B cell (primary cell): ENCODE results near the gene ARNT2. TPM values are rescaled to one million over a fixed set of nuclear protein-coding genes. Genes with fewer than 3 reads are reported as not detected.

ENCODE experiments used
- ATAC-seq: fragments of 200-7000 bp; cut with Tn5 transposase; one replicate; pipeline ENCODE4 v1.10.0; 2021; ENCODE audit warnings: low read depth, mild to moderate bottlenecking, moderate number of reproducible peaks, moderate library complexity
- CTCF ChIA-PET: fragments of 350-600 bp; sonication (Branson Sonifier 250); formaldehyde crosslinking; loops from one replicate; lab custom pipeline; 2021; ENCODE audit warnings: antibody characterized with exemption, inconsistent platforms; lab: Charles Lee
- POLR2A ChIA-PET: fragments of 350-600 bp; sonication (Branson Sonifier 250); formaldehyde crosslinking; loops from one replicate; lab custom pipeline; 2021; ENCODE audit warnings: antibody characterized with exemption; lab: Charles Lee
- DNase-seq: peaks from one replicate; pipeline ENCODE4 v3.0.0; 2013
- H2AFZ ChIP-seq: 2 replicates; pipeline ENCODE4 v1.6.1; 2012; ENCODE audit warnings: mild to moderate bottlenecking, low read depth, low read length; ENCODE audit not compliant: insufficient read depth, poor library complexity, severe bottlenecking
- H3K27ac ChIP-seq, 2 donors: 1 replicate in 1 of 2; 2 replicates in 1 of 2; pipeline ENCODE4 v1.5.1; 2012 to 2013; ENCODE audit warnings: low read length in 2 of 2, mild to moderate bottlenecking in 2 of 2, moderate library complexity in 1 of 2
- H3K27me3 ChIP-seq, 4 experiments: fragments of 200-600 bp in 1 of 4; sonication (generic) in 1 of 4; replicated peaks in 1 of 4; 1 replicate in 2 of 4; 2 replicates in 2 of 4; pipeline versions ENCODE4 v1.6.1 to v1.7.0; 2013 to 2016; ENCODE audit warnings: low read length in 3 of 4, mild to moderate bottlenecking in 2 of 4, mixed read lengths in 1 of 4, moderate library complexity in 1 of 4; ENCODE audit not compliant: insufficient read depth in 4 of 4, control insufficient read depth in 3 of 4; ENCODE audit errors: control extremely low read depth in 1 of 4
- H3K36me3 ChIP-seq, 2 experiments: replicated peaks in 1 of 2; 1 replicate in 1 of 2; 2 replicates in 1 of 2; pipeline versions ENCODE4 v1.6.1 to v1.7.1; 2013; ENCODE audit warnings: low read length in 1 of 2; ENCODE audit not compliant: insufficient read depth in 2 of 2, control insufficient read depth in 1 of 2; ENCODE audit errors: control extremely low read depth in 1 of 2, extremely low read depth in 1 of 2
- H3K4me1 ChIP-seq, 2 donors: fragments of 200-600 bp in 1 of 2; sonication (generic) in 1 of 2; 1 replicate in 1 of 2; 2 replicates in 1 of 2; pipeline versions ENCODE4 v1.5.1 to v1.6.1; 2013 to 2017; ENCODE audit warnings: low read length in 2 of 2; ENCODE audit not compliant: control insufficient read depth in 2 of 2, insufficient read depth in 2 of 2
- H3K4me2 ChIP-seq: replicated peaks from 2 replicates; pipeline ENCODE3; 2012; ENCODE audit warnings: mild to moderate bottlenecking, low read depth, low read length; ENCODE audit not compliant: poor library complexity, severe bottlenecking
- H3K4me3 ChIP-seq, 5 experiments: fragments of 200-600 bp in 1 of 5; sonication (generic) in 1 of 5; 1 replicate in 3 of 5; 2 replicates in 2 of 5; pipeline versions ENCODE4 v1.5.1 to v1.7.0; 2011 to 2016; ENCODE audit warnings: low read length in 4 of 5, mild to moderate bottlenecking in 4 of 5, low read depth in 2 of 5, control low read depth in 1 of 5, moderate library complexity in 1 of 5; ENCODE audit not compliant: insufficient read depth in 1 of 5; ENCODE audit errors: control extremely low read depth in 1 of 5, extremely low read depth in 1 of 5
- H3K79me2 ChIP-seq: fragments of 200-600 bp; sonication (generic); one replicate; pipeline ENCODE4 v1.6.0; 2016; ENCODE audit warnings: low read length; ENCODE audit not compliant: control insufficient read depth, insufficient read depth
- H3K9ac ChIP-seq: fragments of 200-600 bp; sonication (generic); 2 replicates; pipeline ENCODE4 v1.6.1; 2017; ENCODE audit warnings: mild to moderate bottlenecking, low read length, moderate library complexity
- H3K9me3 ChIP-seq, 3 donors: one replicate each; pipeline versions ENCODE4 v1.6.1 to v1.7.1; 2013; ENCODE audit warnings: low read length in 2 of 3; ENCODE audit not compliant: control insufficient read depth in 2 of 3, insufficient read depth in 1 of 3; ENCODE audit errors: control extremely low read depth in 1 of 3
- H4K20me1 ChIP-seq: 2 replicates; pipeline ENCODE4 v1.6.0; 2012; ENCODE audit warnings: mild to moderate bottlenecking, low read length; ENCODE audit not compliant: insufficient read depth, control insufficient read depth, poor library complexity, severe bottlenecking
- H3K27ac Mint-ChIP-seq: one replicate; pipeline ENCODE4 v1.8.0; 2021; ENCODE audit warnings: mixed read lengths
- H3K27me3 Mint-ChIP-seq: one replicate; pipeline ENCODE4 v1.8.0; 2021; ENCODE audit warnings: mixed read lengths
- H3K4me1 Mint-ChIP-seq: one replicate; pipeline ENCODE4 v1.8.0; 2021; ENCODE audit warnings: mixed read lengths
- H3K4me3 Mint-ChIP-seq: one replicate; pipeline ENCODE4 v1.8.0; 2021; ENCODE audit warnings: mixed read lengths
- H3K9me3 Mint-ChIP-seq: one replicate; pipeline ENCODE4 v1.8.0; 2022; ENCODE audit warnings: mixed read lengths; ENCODE audit not compliant: insufficient read depth
- EZH2 ChIP-seq: IDR thresholded peaks from 2 replicates; pipeline ENCODE4 v1.6.1; 2012; ENCODE audit warnings: borderline replicate concordance, low read depth, mild to moderate bottlenecking, moderate library complexity, low read length; ENCODE audit not compliant: insufficient read depth, poor library complexity, severe bottlenecking
- WGBS: methylation state at CpG from one replicate; pipeline ENCODE4 v1.1.5; 2013; ENCODE audit warnings: missing lambda C conversion rate; ENCODE audit not compliant: insufficient coverage; 5-methylcytosine and 5-hydroxymethylcytosine counted together
- intact Hi-C: fragments of 100-400 bp; cut with micrococcal nuclease; formaldehyde crosslinking; loops from one replicate; pipeline ENCODE4 v1.10.0; 2022
- polyA plus RNA-seq: library from polyadenylated mRNA; depleted of rRNA; stranded (reverse); fragments of >200 nt; gene quantifications from 2 replicates; pipeline ENCODE4 v1.2.3, GENCODE V29; 2012
- total RNA-seq, 2 donors: library from RNA; stranded (reverse); fragments of 120-200 nt in 1 of 2; gene quantifications; 1 replicate in 1 of 2; 2 replicates in 1 of 2; pipeline versions ENCODE4 v1.2.3 to v1.2.4, GENCODE V29; 2013 to 2022
- TF ChIP-seq, protein P1 (sequence below): fragments of 200-600 bp; IDR thresholded peaks from one replicate; pipeline ENCODE4 v1.8.0; 2022; ENCODE audit warnings: antibody characterized with exemption, mild to moderate bottlenecking

The ARNT2 gene
- total and polyA plus RNA-seq, 2 donors (not counting 1 experiment from before 2014, with no cell fraction given): not detected

DNA sequence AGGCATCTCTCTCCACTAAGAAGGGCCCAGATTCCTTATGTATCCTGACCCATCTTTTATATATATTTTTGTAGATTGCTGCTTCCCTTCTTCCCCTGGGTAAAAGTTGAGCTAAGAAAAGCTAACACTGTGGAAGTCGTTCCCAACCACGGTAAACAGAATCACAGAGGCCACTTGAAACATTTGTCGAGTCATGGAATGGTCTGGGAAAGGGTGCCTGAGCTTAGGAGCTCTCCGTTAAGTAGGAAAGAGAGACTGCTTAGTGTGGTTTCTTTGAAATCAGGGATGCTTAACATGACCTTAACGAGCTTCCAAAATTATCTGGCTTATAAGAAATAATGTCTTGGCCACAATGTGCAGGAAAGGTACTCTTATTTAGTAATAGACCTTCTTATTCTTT, 45.6 kb downstream of the ARNT2 start:
- H3K27ac ChIP-seq: no peak overlapping the region
- H3K9ac ChIP-seq: no peak overlapping the region
- no peaks in the 10 kb centered on the region for H4K20me1 ChIP-seq
- Mint-ChIP-seq H3K4me1 (no peaks in the 10 kb centered on the region), H3K27ac (no peak overlapping the region), H3K27me3 (peaks cover 15% of the 10 kb centered on the region), H3K9me3 (no peaks in the 10 kb centered on the region), H3K4me3 (no peak overlapping the region)
- no peak for ATAC-seq
- no peaks in the 10 kb centered on the region for H3K4me1 ChIP-seq
- no peaks in the 10 kb centered on the region for H3K9me3 ChIP-seq
- H3K79me2 ChIP-seq: no peaks in the 10 kb centered on the region
- no peak overlapping the region for H3K4me3 ChIP-seq
- no peak overlapping the region for H2AFZ ChIP-seq
- intact Hi-C loops: loop anchor here (10.0 kb wide), 1 partner anchor 655 kb away; no protein-coding TSS in a partner anchor
- TF ChIP-seq, protein P1, sequence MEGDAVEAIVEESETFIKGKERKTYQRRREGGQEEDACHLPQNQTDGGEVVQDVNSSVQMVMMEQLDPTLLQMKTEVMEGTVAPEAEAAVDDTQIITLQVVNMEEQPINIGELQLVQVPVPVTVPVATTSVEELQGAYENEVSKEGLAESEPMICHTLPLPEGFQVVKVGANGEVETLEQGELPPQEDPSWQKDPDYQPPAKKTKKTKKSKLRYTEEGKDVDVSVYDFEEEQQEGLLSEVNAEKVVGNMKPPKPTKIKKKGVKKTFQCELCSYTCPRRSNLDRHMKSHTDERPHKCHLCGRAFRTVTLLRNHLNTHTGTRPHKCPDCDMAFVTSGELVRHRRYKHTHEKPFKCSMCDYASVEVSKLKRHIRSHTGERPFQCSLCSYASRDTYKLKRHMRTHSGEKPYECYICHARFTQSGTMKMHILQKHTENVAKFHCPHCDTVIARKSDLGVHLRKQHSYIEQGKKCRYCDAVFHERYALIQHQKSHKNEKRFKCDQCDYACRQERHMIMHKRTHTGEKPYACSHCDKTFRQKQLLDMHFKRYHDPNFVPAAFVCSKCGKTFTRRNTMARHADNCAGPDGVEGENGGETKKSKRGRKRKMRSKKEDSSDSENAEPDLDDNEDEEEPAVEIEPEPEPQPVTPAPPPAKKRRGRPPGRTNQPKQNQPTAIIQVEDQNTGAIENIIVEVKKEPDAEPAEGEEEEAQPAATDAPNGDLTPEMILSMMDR: no peak
- TF ChIP-seq EZH2: no peak
- DNase-seq: no peak
- ChIA-PET CTCF (interaction anchor here (1.1 to 1.4 kb wide), 5 partner anchors 327 to 816 kb away, joined by 3 to 8 read pairs (median 3); no protein-coding TSS in a partner anchor), POLR2A (no interaction called here)
- no peaks in the 10 kb centered on the region for H3K36me3 ChIP-seq
- H3K27me3 ChIP-seq: peaks cover 0 to 3% (median 0%) of the 10 kb centered on the region in 4 experiments
- no peak overlapping the region for H3K4me2 ChIP-seq
- WGBS: 95% methylated on average over 4 of the region's 5 CpGs

GRCh38 chr15:80450811-80451321, 46.7 kb downstream of the ARNT2 start:
- H3K9me3 Mint-ChIP-seq: no peaks in the 10 kb centered on the region
- Histone ChIP-seq H3K27ac (no peak overlapping the region), H3K36me3 (no peaks in the 10 kb centered on the region), H4K20me1 (no peaks in the 10 kb centered on the region), H3K4me2 (no peak overlapping the region), H3K79me2 (no peaks in the 10 kb centered on the region), H2AFZ (no peak overlapping the region), H3K4me1 (peaks cover 0 to 2% of the 10 kb centered on the region in 2 donors), H3K9me3 (no peaks in the 10 kb centered on the region), H3K9ac (no peak overlapping the region), H3K27me3 (peaks cover 0 to 5% (median 1%) of the 10 kb centered on the region in 4 experiments), H3K4me3 (no peak overlapping the region)
- peaks cover 21% of the 10 kb centered on the region for H3K27me3 Mint-ChIP-seq
- POLR2A ChIA-PET: no interaction called here
- CTCF ChIA-PET: interaction anchor here (1.3 to 1.5 kb wide), 2 partner anchors 326 to 517 kb away, joined by 3 to 4 read pairs; no protein-coding TSS in a partner anchor
- TF ChIP-seq, protein P1: no peak
- no peak for TF ChIP-seq EZH2
- 95% methylated on average over 7 of the region's 14 CpGs for WGBS
- DNase-seq (no peak), ATAC-seq (no peak)
- intact Hi-C loops: loop anchor here (10.0 kb wide), 1 partner anchor 654 kb away; no protein-coding TSS in a partner anchor
- H3K27ac Mint-ChIP-seq: no peak overlapping the region
- H3K4me3 Mint-ChIP-seq: no peak overlapping the region
- peaks cover 4% of the 10 kb centered on the region for H3K4me1 Mint-ChIP-seq
